Esophagus muscularis mucosa (tissue), 3 donors: Measurements from ENCODE around the gene XPC.

Experiments
- EP300 ChIP-seq: sonication (generic); formaldehyde crosslinking; IDR thresholded peaks from one replicate; pipeline ENCODE4 v1.6.1; 2017; ENCODE audit warnings: antibody characterized with exemption
- POLR2AphosphoS5 ChIP-seq, 2 donors: sonication (generic); formaldehyde crosslinking; IDR thresholded peaks; one replicate each; pipeline ENCODE4 v1.6.1; 2017; ENCODE audit warnings: antibody characterized with exemption in 2 of 2

- no peak for TF ChIP-seq EP300
- no peak for TF ChIP-seq POLR2AphosphoS5 (IDR thresholded peaks at IDR 0.05)
Observed at GRCh38 chr3:14200841-14201240, 22.4 kb upstream of the XPC start.
